Progenitor cell of endocrine pancreas (in vitro differentiated cells): ENCODE results near the gene RUNX1. TPM values are rescaled to one million over a fixed set of nuclear protein-coding genes. Genes with fewer than 3 reads are reported as not detected.

ENCODE experiments used
- DNase-seq: peaks from one replicate; pipeline ENCODE4 v3.0.0; 2021; ENCODE audit warnings: low spot score; ENCODE audit not compliant: unreplicated experiment
- H3K27ac Mint-ChIP-seq: 2 replicates; pipeline ENCODE4 v1.8.0; 2021; ENCODE audit warnings: mild to moderate bottlenecking, moderate library complexity, mixed read lengths
- H3K27me3 Mint-ChIP-seq: 2 replicates; pipeline ENCODE4 v1.8.0; 2021; ENCODE audit warnings: mixed read lengths
- H3K36me3 Mint-ChIP-seq: 2 replicates; pipeline ENCODE4 v1.8.0; 2022; ENCODE audit warnings: mixed read lengths; ENCODE audit not compliant: insufficient read depth
- H3K4me1 Mint-ChIP-seq: 2 replicates; pipeline ENCODE4 v1.8.0; 2021; ENCODE audit warnings: low read depth, mixed read lengths
- H3K4me3 Mint-ChIP-seq: 2 replicates; pipeline ENCODE4 v1.8.0; 2021; ENCODE audit warnings: low read depth, mild to moderate bottlenecking, moderate library complexity, mixed read lengths
- H3K9me3 Mint-ChIP-seq: 2 replicates; pipeline ENCODE4 v1.8.0; 2021; ENCODE audit warnings: low read depth, mixed read lengths
- total RNA-seq: library from RNA; stranded (reverse); gene quantifications from 2 replicates; pipeline ENCODE4 v1.2.1, GENCODE V29; 2021
- TF ChIP-seq, protein P1 (sequence below): fragments of 200-600 bp; sonication (generic); IDR thresholded peaks from one replicate; pipeline ENCODE4 v1.5.0; 2021; ENCODE audit warnings: antibody characterized with exemption, mild to moderate bottlenecking; ENCODE audit not compliant: unreplicated experiment

RUNX1 gene
- total RNA-seq, 1 donor from 2014 or later: 7.1 TPM

DNA sequence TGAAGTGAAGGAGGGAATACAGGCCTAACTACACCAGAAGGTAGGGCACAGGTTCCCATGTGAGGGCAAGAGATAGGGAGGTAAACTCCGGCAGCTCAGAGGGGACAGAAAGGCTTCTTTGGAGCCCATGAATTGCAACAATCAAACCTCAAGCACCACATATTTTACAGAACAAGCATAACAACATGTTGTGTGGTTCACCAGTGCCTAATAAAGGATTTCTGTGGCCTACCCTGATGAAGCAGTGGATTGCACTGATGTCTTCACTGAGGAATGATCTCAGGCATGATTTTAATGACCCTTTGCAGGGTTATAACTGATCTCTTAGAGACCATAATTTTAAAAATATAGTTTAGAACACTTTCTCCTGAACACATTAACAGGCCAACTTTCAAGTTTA, 77.4 kb downstream of the RUNX1 start:
- Mint-ChIP-seq H3K36me3 (no peaks in the 10 kb centered on the region), H3K27me3 (peaks cover 14% of the 10 kb centered on the region), H3K9me3 (no peaks in the 10 kb centered on the region), H3K27ac (no peak overlapping the region), H3K4me3 (no peak overlapping the region), H3K4me1 (no peaks in the 10 kb centered on the region)
- no peak for DNase-seq
- TF ChIP-seq, protein P1, sequence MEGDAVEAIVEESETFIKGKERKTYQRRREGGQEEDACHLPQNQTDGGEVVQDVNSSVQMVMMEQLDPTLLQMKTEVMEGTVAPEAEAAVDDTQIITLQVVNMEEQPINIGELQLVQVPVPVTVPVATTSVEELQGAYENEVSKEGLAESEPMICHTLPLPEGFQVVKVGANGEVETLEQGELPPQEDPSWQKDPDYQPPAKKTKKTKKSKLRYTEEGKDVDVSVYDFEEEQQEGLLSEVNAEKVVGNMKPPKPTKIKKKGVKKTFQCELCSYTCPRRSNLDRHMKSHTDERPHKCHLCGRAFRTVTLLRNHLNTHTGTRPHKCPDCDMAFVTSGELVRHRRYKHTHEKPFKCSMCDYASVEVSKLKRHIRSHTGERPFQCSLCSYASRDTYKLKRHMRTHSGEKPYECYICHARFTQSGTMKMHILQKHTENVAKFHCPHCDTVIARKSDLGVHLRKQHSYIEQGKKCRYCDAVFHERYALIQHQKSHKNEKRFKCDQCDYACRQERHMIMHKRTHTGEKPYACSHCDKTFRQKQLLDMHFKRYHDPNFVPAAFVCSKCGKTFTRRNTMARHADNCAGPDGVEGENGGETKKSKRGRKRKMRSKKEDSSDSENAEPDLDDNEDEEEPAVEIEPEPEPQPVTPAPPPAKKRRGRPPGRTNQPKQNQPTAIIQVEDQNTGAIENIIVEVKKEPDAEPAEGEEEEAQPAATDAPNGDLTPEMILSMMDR: no peak

DNA sequence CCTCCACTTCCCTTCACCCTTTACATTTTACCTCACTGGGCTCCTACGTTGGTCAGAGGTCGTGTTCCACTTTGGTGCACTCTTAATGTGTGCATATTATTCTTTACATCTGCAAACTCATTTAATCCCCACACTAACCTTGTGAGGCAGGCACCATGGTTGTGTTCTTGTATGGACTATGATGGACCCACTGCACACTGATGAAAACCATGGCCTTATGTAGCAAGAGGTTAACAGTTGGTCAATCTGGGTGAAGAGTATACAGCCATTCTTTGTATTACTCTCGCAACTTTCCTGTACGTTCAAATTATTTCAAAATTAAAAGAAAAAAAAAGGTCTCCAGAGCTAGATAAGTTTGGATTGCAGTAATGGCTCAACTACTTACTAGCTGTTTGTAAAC, 78.5 kb downstream of the RUNX1 start:
- H3K27me3 Mint-ChIP-seq: peaks cover 14% of the 10 kb centered on the region
- H3K4me1 Mint-ChIP-seq: no peaks in the 10 kb centered on the region
- no peaks in the 10 kb centered on the region for H3K36me3 Mint-ChIP-seq
- no peak overlapping the region for H3K27ac Mint-ChIP-seq
- no peak overlapping the region for H3K4me3 Mint-ChIP-seq
- H3K9me3 Mint-ChIP-seq: no peaks in the 10 kb centered on the region
- DNase-seq: no peak
- TF ChIP-seq, protein P1: no peak

DNA sequence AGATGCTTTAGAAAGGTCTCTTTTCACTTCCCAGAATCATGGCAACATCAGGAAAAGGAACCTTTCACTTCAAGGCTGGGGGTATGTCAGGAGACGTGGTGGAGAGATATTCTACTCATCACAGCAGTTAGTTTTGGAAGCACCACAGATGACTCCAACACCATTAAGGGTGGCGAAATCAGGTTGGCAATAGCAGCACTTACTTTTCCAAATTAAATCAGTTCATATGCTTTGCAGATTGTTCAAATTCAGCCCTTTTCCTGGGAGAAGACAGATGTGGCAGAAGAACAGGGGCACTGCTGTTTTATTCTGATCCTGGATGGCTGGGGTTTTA, 79.0 kb downstream of the RUNX1 start:
- no peaks in the 10 kb centered on the region for H3K9me3 Mint-ChIP-seq
- H3K27me3 Mint-ChIP-seq: peaks cover 15% of the 10 kb centered on the region
- H3K4me3 Mint-ChIP-seq: no peak overlapping the region
- TF ChIP-seq, protein P1: no peak
- no peaks in the 10 kb centered on the region for H3K36me3 Mint-ChIP-seq
- H3K4me1 Mint-ChIP-seq: no peaks in the 10 kb centered on the region
- no peak for DNase-seq
- H3K27ac Mint-ChIP-seq: no peak overlapping the region

DNA sequence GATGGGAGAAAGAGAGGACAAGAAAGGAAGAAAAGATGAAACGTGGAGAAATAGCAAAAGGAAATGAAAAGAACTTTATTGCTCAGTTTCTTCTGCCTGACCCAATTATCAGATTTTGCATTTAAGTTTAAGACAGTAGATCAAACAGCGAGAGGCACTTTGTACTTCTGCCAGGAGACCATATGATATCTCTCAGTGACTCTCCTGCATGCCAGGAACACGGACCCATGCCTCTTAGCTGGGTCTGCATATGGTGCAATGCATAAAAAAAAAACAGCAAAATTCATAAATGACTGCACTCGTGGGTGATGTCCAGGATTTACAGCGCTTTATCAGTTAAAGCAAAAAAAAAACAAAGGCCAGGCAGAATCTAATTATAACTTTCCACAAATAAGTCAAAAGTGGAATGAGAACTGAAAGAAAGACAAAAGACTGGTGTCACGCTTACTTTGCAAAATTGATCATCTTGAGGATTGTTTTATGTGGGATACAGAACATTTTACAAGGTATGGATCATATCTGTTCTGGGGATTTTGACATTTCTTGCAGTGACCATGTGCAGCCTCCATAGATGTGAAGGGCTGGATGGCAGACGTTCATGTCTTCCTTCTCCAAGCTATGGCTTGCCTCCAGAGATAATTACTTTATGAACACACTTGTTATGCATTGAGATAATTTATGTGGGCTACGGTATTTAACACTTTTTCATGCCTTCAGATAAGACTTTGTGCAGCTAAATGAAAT, 79.5 kb downstream of the RUNX1 start:
- peaks cover 20% of the 10 kb centered on the region for H3K27me3 Mint-ChIP-seq
- no peaks in the 10 kb centered on the region for H3K9me3 Mint-ChIP-seq
- H3K27ac Mint-ChIP-seq: no peak overlapping the region

DNA sequence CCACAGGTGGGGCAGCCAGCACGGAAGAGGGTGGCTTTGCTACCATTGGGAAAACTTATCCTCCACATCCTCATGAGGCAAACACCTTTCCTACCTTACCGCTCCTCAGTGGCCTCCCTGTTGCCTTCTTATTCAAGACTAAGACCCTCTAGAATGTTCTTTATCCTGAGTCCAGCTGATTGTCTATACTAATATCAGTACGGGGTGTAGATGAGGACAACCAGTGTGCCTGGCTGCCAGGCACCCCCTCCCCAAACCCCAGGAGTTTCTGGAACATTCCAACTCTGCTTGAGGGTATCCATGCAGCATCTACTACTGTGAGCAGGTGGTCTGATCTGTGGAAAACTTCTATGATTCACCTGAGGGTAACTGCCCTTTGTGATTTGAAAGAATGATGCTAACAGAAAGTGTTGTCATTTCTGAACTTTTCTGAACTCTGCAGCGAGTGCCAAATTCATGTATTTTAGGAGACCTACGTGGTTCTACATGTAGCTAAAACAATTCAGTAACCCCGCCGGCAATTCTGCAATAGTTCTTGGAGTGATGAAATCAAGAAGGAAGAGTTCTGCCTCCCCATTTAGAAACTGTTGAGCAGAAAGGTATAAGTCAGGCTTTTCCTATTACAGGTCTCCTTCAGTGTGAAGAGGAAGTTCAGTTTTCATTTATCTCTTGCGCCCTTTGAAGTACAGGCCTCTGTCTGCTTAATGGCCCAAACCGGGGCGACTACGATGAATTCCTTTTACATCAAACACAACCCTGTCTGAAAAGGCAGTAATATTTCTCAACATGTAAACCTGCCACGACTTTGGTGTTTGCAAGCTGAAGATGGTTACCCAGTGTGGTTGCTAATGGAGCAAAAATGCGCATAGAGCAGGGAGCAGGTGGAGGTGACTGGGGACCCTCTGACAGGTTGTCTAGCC, 80.4 kb downstream of the RUNX1 start:
- TF ChIP-seq, protein P1: no peak
- no peak for DNase-seq
- Mint-ChIP-seq H3K27me3 (peaks cover 20% of the 10 kb centered on the region), H3K4me1 (no peaks in the 10 kb centered on the region), H3K36me3 (no peaks in the 10 kb centered on the region), H3K9me3 (no peaks in the 10 kb centered on the region), H3K27ac (no peak overlapping the region), H3K4me3 (no peak overlapping the region)

More for the DNA sequence above, 79.5 kb downstream of the RUNX1 start:
- H3K4me1 Mint-ChIP-seq: no peaks in the 10 kb centered on the region
- TF ChIP-seq, protein P1: no peak
- DNase-seq: no peak
- no peak overlapping the region for H3K4me3 Mint-ChIP-seq
- no peaks in the 10 kb centered on the region for H3K36me3 Mint-ChIP-seq
